HK-2 (cell line): ENCODE results near the gene GABPB1.

Experiments used
- DNase-seq: peaks from one replicate; pipeline ENCODE4 v3.0.0-alpha.2; 2018; ENCODE audit not compliant: unreplicated experiment

The GABPB1 gene

GRCh38 chr15:50277370-50277769, 77.6 kb downstream of the GABPB1 start:
- DNase-seq, result no peak

DNA sequence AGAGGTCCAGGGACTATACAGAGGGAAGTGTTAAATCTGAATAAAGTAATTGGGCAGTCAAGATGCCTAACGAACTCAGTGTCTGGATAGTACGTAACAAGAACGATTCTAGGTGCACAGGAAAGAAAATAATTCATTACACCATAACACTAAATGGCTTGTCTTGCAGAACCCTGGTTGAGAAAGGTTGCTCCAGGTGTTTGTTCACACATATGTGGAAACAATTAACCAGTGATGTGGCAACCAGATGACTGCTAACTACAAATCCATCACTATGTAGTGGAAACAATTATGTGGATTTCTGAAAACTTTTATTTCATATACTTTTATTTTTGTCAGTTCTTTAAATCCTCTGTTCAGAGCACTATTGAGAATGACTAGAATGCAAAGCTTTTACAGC, 79.1 kb downstream of the GABPB1 start:
- DNase-seq, result no peak

DNA sequence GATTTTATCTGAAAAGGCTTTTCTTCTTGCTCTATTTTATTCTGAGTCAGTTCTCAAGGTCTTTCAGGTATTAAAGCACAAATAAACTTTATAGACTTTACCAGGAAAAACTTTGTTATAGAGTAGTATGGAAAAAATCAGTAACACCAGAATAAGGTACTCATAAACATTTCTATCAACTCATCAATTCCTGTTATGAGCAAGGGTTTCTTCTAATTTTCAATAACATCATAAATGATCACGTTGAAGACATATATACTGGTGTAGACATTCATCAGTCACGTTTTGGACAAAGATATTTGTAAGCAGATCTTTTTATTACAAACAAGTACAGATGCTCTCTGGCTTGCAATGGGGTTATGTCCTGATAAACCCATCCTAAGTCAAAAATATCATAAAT, 79.9 kb downstream of the GABPB1 start:
- DNase-seq, result no peak

GRCh38 chr15:50267577-50267976, 87.4 kb downstream of the GABPB1 start:
- DNase-seq, result no peak

- no peak for DNase-seq
Observed at GRCh38 chr15:50265620-50266019, 89.4 kb downstream of the GABPB1 start, which contains the start of gene HDC. HDC (minus strand) TSS chr15:50265726; CDS start chr15:50265623, 103 bp downstream.

- no peak for DNase-seq
Observed at GRCh38 chr15:50262533-50262932, 92.5 kb downstream of the GABPB1 start.

GRCh38 chr15:50261981-50262380, 93.0 kb downstream of the GABPB1 start:
- DNase-seq, result no peak

DNA sequence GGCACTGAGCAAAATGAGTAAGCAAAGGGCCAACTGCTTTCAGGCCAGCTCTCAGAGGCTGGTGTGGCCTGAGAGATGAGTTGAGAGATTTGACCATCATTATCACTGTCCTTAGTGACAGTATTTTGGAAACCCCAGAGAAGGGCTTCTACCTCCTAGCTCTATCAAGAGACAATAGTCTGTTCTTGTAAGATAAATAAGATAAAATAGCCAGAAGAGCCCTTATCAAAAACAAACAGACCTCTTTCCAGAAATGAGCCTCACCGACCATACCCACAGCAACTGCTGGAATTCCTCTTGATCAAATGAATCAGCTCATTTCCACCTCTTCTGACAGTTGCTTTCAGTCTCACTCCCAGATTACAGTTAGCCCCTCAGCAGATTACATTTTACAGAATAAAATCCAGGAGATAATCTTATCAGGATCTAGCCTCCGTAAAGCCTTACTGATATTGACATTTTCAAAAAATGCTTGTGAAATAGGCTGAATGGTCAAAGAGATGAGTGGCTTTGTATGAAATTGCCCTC, 94.0 kb downstream of the GABPB1 start:
- DNase-seq, result no peak

DNA sequence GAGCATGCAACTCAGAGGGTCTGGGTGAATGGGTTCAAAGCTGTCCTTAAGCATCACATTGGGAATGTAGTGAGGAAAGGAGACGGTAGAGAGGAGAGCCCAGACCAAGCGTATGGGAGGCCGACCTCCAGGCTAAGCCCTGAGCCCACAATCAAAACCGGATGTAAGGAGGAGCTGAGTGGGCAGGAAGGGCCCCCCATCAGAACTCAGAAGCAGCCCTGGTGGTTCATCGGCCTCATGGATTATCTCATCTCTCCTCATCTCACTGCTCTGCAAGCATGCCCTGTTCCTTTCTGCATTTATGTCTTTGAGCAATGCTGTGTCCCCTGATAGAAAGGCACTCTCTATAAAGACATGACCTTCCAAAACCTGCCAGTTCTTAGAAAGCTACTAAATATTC, 95.7 kb downstream of the GABPB1 start:
- DNase-seq, result no peak

- DNase-seq, result no peak
Observed at GRCh38 chr15:50257924-50258323, 97.1 kb downstream of the GABPB1 start.

GRCh38 chr15:50257332-50257731, 97.7 kb downstream of the GABPB1 start:
- DNase-seq, result no peak

GRCh38 chr15:50256188-50257041, 98.6 kb downstream of the GABPB1 start:
- no peak for DNase-seq

DNA sequence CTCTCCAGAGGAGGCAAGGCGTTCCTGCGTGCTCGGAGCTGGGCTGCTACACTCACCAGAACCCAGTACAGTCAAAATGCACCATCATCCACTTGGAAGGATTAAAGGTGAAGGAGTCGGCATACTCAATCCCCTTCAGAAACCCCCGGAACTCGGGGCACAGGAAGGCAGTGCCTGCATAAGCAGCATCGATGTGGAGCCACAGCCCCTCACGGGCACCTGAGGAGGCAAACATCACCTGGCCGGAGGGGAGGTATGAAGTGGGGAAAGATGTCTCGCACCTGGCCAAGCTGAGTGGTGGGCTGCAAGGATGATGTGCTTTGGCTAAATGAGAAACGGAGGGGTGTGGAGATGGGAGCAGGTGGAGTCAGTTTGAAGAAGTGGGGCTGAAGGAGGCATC, 102.4 kb downstream of the GABPB1 start:
- DNase-seq, result no peak

DNA sequence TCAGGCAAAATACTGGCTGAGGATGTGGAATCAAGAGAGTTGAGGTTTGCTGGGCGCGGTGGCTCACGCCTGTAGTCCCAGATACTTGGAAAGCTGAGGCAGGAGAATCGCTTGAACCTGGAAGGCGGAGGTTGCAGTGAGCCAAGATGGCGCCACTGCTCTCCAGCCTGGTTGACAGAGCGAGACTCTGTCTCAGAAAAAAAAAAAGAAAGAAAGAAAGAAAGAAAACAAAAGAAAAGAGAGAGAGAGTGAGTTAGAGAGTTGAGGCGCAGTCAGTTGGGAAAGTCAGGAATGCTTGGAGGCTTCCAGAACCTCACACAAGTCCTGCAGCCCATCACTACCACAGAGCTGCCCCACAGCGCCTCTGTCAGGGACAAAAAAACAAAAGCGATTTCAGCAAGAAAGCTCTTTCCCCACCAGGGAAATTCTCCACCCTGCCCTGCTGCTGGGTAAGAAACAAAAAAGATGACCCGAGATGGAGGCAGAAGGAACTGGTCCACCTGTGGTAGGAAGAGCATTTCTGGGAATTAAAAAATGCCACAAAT, 103.3 kb downstream of the GABPB1 start:
- no peak for DNase-seq

DNA sequence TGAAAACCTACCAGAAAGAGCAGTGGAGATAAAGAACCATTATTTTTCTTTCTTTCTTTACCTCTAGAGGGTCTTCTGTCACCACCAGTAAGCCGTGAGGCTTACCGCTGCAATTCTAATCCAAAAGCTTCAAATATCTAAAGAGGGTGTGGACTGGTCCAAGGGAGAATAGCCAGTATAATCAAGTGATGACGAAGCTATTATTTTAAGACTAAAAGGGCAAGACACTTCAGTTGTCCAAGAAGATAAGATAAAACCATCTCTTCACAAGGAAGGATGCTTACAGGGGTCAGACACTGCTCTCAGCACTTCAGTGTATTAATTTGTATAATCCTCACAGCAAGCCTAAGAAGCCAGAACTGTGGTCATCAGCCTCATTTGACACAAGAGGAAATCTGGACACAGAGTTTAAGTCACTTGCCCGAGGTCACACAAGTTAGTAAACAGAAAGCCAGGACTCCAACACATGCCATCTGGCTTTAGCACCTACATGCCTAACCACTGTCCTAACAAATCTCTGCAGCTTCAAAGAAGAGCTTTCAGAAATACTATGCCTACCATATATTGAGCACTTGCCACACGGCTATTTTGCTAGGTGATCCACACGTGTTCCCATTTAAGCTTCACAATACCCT, 104.1 kb downstream of the GABPB1 start:
- no peak for DNase-seq

GRCh38 chr15:50249704-50250103, 105.3 kb downstream of the GABPB1 start:
- DNase-seq, result no peak

GRCh38 chr15:50248994-50249582, 105.9 kb downstream of the GABPB1 start:
- DNase-seq, result no peak

GRCh38 chr15:50247819-50248655, 107.0 kb downstream of the GABPB1 start:
- DNase-seq, result no peak

DNA sequence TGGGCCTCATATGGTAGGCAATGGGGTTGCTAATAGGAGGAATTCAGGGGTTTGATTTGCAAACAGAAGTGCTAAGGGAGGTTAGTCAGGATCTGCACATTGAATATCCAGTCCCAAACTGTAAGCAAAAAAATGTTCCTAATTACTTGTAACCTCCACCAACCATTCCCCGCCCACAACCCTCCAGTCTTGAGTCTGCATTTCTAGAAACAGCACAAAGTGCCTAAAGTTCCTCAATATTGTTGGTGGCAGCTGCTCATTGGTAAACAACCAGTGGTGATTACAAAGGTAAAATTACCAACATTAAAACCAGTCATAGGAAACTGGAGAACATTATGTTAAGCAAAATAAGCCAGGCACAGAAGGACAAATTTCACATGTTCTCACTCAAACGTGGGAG, 108.4 kb downstream of the GABPB1 start:
- no peak for DNase-seq

- DNase-seq, result no peak
Observed at GRCh38 chr15:50244959-50245624, 109.9 kb downstream of the GABPB1 start.

DNA sequence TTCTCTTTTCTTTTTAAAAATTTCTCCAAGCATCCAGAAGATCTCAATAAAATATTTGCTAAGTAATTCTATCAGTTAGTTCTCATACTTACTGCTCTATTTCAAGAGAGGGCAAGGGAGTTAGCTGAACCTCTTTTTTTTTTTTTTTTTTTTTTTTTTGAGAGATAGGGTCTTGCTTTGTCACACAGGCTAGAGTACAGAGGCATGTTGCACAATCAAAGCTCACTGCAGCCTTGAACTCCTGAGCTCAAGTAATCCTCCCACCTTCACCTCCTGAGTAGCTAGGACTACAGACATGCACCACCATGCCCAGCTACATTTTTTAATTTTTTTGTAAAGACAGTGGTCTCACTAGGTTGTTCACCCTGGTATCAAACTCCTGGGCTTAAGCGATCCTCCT, 110.8 kb downstream of the GABPB1 start:
- DNase-seq, result no peak
